Fibroblast of skin of right biceps (primary cell): ENCODE results near the gene VDAC2.
A peak's percentile ranks its signal among the peaks of the same experiment; 100 is the strongest.

Experiments
- DNase-seq: peaks from one replicate; pipeline ENCODE4 v3.0.0-alpha.2; 2013

Gene VDAC2

DNA sequence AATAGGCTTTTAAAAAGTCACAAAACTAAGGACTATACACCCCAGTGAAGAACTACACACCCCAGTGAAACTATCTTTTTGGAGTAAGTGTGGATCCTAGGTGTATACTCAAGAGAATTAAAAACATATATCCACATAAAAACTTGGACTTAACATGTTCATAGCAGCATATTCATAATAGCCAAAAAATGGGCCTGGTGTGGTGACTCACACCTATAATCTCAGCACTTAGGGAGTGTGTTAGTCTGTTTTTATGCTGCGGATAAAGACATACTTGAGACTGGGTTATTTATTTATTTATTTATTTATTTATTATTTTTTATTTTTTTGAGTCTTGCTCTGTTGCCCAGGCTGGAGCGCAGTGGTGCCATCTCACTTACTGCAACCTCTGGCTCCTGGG, 44.1 kb downstream of the VDAC2 start:
- no peak for DNase-seq

DNA sequence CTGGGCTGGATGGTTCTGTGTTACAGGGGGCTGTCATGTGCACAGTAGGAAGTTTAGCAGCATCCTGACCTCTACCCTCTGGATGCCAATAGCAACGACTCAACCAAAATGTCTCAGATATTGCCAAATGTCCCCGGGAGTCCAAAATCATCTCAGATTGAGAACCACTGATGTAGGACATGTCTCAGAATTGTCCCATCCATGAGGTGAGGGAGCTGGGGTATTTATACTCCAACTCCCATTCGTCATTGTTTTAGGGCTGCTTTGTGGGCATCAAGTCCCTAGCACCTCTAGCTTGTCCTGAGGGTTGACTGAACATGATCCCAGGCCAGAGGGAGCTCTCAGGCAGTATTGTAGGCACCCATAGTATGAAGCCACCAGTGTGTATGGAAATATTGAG, 50.4 kb downstream of the VDAC2 start:
- no peak for DNase-seq

DNA sequence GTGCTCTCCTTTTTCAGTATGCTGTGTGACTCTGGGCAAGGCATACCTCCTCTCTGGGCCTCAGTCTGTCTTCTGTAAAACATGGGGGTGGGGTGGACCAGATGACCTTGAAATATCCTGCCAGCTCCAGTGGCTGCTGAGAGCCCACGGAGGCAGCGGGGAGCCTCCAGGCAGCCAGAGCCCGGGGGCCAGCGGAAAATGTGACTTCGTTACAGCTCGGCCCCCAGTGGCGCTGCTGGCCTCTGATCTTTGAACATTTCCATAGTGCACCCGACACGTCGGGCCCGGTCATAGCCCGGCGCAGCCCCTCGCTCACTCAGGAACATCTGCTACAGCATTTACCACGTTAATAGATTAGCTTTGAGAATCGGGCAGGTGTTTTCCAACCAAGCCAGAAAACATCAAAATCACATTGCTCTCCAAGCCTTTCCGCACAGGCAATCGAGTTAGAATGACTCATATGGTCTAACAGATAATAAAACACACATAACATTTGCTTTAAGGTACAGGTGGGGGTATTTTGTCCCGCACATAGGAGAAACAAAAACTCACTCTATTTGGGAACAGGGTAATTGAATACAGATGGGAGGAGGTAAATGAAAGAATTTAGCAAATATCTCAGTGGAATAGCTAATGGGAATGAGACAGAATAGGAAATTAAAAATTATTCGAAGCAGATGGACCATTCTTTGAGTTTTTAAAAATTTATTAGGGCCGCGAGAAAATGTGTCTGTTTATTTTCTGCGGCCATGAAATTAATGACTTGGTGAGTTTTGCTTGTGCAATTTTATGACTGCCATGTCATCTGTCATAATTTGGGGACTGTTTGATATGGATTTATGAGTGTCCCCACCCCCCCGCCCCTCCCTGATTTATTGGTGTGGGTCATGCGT, 51.5 kb downstream of the VDAC2 start:
- peak; percentile 23 for DNase-seq

GRCh38 chr10:75263806-75264205, 53.2 kb downstream of the VDAC2 start:
- no peak for DNase-seq

- DNase-seq = no peak
Observed at GRCh38 chr10:75265856-75266255, 55.3 kb downstream of the VDAC2 start.

DNA sequence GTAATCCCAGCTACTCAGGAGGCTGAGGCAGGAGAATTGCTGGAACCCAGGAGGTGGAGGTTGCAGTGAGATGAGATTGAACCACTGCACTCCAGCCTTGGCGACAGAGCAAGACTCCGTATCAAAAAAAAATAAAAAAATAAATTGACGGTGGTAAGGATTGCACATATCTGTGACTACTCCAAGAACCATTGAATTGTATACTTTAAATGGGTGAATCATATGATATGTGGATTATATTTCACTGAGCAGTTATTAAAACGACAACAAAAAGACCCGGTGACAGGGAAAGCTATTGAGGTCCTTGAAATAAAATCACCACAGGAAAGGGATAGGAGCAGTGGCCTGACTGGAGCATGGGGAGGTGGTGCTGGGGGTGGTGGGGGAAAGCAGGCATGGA, 56.3 kb downstream of the VDAC2 start:
- peak; percentile 18 for DNase-seq

GRCh38 chr10:75269605-75270004, 59.0 kb downstream of the VDAC2 start:
- no peak for DNase-seq

DNA sequence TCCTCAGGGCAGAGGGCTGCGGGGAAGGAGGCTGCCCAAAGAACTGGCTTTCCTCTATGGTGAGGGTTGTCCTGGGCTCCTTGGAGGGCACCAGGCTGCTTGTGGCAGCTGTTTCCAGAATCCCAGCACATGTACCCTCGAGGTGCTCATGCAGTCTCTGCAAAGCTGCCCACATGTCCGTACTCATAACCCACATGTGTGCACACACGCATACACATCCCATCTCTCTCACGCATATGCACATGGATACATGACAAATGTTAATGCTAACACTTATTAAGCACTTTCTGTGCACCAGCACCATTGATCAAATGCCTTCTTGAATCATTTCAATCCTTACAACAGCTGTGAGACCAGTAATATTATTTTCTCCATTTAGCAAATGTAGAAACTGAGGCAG, 61.5 kb downstream of the VDAC2 start:
- no peak for DNase-seq

GRCh38 chr10:75272896-75273295, 62.3 kb downstream of the VDAC2 start:
- no peak for DNase-seq

GRCh38 chr10:75276069-75276872, 65.7 kb downstream of the VDAC2 start:
- DNase-seq = no peak

DNA sequence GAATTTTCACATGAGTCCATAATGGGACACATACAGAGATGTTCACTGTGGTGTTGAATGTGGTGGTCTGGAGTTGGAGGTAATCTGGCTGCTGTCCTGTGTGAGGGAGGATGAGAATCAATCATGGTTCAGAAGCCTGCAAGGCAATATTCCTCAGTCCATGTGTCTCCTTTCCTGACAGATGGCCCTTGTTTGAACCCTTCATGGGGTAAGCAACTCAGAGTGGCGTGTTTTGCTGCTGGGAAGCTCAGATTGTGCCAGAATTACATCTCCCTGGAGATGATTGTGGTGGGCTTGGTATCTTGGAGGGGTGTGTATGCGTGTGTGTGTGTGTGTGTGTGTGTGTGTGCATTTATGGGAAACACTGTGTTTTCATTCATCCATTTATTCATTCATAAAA, 69.6 kb downstream of the VDAC2 start:
- DNase-seq = peak; percentile 38
